GM21737 (cell line): ENCODE data around the gene CPT1B.
"Not testable (repeated sequence)": the region's sequence is repeated elsewhere in the genome, so short reads cannot be mapped to it uniquely, and the experiment has no call there.

Source experiments
- ATAC-seq: cut with Tn5 transposase; IDR thresholded peaks from one replicate; pipeline ENCODE4 v1.9.1; 2021; ENCODE audit warnings: mild to moderate bottlenecking, moderate library complexity; ENCODE audit not compliant: unreplicated experiment

Gene CPT1B

DNA sequence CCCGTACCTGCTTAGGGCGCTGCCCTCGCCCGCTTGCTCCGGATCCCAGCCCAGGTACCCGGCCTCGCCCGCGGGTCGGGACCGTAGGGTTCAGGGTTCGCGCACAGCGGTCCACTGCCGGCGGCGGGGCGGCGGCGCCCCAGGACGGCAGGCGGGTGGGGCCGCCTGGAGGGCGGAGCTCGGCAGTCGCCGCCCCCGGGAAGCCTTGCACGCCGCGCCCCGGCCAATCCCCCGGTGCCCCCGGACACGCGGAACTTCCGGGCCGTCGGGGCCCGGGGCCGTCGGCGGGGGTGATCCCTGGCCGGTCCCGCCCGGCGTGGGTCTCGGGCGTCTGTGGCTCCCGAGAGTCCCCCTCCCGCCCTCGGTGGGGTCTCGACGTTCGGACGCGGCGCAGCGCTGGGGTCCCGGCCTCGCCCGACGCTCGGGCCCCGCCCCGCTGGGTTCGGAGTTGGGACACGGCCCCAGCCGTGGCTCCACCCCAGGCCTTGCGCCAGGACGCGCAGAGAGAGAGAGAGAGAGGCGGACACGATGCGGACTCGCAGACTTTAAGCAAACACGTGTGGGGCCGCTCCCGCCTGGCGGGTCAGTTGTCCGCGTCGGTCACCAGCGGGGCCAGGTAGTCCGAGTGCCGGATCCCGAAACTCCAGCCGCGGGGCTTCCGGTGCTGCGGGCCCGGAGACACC is 48.2 kb downstream of the CPT1B start, which contains the start of gene TYMP:
Gene TYMP (minus strand): TSS at position 116 of the 683 bp plus-strand sequence. CDS start 303 bp downstream, outside the sequence.
- no peak for ATAC-seq

DNA sequence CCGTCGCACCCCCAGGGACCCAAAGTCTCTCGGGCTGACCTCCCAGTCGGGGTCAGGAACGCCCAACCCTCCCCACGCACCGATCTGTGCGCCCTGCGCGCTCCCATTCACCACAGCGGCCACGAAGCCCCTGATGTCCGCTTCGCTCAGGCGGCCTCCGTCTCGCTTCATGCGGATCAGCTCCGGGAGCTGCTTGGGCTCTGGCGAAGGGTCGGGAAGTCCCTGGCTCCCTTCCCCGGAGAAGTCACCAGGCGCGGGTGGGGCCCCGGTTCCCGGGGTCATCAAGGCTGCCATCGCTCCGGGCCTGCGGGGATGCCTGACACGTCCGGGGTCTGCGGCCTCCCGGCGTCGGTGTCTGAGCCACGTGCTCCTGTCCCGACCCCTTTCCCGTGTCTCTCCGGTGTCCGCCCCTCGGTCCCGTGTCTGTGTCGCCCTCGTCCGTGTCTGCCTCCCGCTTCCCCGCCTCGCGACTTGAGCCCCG is 48.8 kb downstream of the CPT1B start:
- ATAC-seq = no peak

GRCh38 chr22:50528682-50529415 is 49.4 kb downstream of the CPT1B start:
- ATAC-seq = no peak

DNA sequence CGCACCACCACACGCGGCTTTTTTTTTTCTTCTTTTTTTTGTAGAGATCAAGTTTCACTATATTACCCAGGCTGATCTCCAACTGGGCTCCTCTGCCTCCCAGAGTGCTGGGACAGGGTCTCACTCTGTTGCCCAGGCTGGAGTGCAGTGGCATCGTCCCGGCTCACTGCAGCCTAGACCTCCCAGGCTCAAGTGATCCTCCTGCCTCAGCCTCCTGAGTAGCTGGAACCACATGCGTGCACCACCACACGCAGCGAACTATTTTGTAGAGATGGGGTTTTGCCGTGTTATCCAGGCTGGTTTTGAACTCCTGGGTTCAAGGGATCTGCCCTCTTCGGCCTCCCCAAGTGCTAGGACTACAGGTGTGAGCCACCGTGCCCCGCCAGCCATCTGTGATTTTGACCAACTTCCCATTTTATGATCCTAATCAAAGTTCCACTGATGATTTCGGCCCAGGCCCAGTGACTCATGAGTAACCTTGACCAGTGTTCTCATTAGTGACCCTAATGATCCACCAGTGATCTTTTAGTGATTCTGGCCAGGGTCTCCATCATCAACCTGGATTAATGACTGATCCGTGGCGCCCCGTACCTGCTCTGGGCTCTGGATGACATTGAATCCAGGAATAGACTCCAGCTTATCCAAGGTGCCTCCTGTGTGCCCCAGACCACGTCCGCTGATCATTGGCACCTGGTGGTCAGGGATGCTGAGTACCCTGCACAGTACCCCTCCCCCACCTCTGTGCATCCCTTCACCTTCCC is 50.1 kb downstream of the CPT1B start:
- no peak for ATAC-seq

GRCh38 chr22:50526834-50527801 is 51.1 kb downstream of the CPT1B start:
- no peak for ATAC-seq

DNA sequence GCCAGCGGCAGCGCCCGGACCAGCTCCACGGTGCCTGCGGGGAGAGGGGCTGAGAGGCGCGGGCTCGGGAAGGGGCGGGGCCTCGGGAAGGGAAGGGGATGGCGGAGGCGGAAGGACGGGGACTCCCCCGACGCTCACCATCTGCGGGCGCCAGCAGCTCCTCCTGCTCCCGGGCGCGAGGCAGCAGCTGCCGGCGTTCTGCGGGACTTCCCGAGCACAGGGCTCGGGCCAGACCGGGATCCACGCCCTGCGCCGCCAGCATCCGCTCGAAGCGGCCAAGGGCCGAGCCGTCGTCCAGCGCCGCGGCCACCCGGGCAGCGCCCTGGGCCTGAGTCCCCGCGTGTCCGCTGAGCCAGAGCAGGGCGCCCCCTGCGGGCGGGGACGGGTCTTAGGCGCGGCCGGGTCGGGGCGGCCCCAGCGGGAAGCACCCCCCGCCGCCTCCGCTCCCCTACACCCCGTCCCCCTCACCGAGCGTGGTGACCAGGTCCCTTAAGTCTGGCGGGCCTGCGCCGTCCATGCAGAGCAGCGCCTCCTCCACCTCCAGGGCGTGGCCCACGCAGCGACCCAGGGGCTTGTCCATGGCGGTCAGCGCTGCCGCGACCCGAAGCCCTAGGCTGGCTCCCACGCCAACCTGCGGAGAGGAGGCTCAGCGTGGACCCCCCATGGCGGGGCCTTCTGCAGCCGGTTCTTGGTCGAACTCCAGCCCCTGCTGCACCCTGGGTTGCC is 52.0 kb downstream of the CPT1B start:
- peak; percentile 23 for ATAC-seq

GRCh38 chr22:50525858-50526107 is 52.4 kb downstream of the CPT1B start:
- peak; percentile 13 for ATAC-seq

DNA sequence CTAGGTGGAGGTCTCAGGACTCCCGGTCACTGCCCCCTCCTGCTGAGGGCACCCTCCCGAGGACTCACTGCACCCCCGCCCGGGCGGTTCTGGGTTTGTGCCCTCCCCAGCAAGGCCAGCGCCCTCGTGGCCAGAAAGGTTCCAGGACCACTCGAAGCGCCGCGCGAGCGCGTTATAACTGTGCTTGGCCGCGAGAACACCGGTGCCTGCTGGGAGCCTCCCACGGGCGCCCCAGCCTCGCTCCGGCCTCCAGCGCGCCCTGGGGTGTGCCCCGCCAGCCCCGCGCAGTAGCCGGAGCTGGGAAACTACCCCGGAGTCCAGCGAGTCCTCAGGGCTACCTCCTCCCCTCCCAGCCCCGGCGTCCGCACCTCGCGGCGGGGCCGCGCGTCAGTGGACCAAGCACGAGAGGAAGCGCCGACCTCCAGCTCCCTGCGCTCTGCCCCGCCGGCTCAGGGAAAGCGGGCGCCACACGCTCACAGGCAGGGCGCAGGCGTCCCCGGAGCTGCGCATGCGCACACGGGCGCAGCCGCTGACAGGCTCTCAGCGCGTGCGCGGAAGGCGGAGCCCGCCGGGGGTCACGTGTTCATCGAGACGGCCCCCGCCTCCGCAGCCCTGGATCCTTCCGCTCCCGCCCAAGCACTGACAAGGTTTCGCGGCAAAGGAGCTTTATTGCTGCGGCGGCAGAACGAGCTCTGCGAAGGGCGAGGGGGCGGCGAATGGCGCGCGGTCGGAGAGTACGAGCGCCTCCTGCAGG is 52.9 kb downstream of the CPT1B start, which contains the start of gene SCO2:
Gene SCO2 (minus strand): TSS at position 495 of the 754 bp plus-strand sequence. CDS start 1,187 bp downstream, outside the sequence.
- ATAC-seq = peak; percentile 29

GRCh38 chr22:50524676-50525103 is 53.5 kb downstream of the CPT1B start:
- ATAC-seq = no peak

DNA sequence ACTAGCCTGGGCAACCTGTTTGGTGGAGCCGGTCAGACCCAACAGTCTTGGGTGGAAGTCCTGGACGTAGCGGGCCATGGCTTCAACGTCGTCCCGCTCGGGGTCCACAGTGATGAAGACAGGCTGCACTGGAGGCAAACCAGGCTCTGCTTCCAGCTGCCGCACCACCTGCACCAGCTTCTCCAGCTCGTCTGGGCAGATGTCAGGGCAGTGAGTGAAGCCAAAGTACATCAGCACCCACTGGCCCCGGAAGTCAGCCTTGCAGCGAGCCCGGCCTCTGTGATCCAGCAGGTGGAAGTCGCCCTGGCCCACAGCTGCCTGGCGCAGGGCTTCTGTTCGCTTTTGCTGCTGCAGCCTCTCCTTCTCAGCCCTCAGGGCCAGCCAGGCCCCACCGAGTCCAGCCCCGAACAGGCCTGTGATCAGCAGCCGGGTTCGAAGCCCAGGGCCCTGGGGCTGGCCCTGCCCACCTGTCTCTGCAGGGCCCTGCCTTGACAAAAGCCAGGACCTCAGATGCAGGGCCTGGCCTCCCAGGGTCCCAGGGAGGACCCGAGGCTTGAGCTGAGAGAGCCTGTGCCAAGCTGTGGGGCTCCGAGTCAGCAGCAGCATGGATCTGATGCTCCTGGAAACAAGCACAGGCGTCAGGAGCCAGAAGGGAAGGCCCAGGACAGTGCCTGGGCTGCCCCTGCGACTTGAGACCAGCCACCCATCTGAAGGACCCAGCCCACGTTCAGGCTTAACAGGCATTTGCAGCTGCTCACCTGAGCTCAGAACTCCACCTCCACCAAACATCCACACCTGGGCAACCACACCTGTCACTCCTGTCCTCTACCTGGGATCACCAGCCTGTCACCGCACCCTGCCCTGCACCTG is 54.2 kb downstream of the CPT1B start:
- no peak for ATAC-seq

DNA sequence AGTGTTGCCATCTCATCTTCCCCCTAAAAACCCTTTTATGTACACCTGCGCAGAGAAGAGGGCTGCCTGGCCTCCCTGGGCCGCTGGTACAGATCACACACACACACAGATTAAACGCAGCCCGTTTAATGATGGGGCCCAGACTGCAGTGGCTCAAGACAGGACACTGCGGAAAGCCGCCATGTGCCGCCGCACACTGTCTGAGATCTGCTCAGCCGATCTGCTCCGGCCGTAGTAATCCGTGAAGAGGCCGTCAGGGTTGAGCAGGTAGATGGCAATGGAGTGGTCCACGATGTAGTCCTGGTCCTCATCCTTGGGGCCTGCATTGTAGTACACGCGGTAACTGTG is 54.8 kb downstream of the CPT1B start:
- ATAC-seq = no peak

DNA sequence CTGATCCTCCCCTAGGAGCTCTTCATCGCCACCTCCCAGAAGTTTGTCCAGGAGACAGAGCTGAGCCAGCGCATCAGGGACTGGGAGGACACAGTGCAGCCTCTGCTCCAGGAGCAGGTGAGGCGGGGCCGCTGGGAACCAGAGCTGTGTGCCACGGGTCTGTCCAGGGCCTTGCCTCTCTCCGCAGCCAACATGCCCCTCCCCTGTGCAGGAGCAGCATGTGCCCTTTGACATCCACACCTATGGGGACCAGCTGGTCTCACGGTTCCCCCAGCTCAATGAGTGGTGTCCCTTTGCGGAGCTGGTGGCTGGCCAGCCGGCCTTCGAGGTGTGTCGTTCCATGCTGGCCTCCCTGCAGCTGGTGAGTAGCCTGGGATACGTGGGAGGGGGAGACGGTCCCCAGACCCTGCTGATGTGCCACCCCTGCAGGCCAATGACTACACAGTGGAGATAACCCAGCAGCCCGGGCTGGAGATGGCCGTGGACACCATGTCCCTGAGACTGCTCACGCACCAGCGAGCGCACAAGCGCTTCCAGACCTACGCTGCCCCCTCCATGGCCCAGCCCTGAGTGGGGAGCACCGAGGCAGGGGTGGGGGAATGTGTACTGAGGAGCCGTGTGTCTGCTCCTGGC is 55.3 kb downstream of the CPT1B start:
- ATAC-seq = no peak

DNA sequence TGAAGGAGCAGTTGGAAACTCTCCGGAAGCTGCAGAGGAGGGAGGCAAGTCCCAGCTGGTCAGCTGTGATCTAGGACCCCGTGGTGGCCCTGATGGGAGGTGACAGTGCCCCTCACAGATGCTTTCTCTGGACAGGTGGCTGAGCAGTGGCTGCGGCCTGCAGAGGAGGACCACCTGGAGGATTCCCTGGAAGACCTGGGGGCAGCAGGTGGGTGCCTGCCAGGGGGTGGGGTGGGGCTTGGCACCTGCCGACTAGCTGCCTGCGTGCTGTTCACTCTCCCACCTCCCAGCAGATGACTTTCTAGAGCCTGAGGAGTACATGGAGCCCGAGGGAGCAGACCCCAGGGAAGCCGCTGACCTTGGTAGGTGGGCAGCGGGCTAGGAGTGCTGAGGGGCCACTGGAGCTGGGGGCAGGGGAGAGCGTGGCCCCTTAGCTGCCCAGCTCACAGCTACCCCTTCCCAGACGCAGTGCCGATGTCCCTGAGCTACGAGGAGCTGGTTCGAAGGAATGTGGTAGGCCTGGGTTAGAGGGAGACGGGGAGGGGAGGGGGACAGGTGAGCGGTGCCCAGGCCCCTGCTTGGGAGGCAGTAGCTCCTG is 55.9 kb downstream of the CPT1B start:
- no peak for ATAC-seq

GRCh38 chr22:50521710-50522109 is 56.5 kb downstream of the CPT1B start:
- ATAC-seq = no peak

- no peak for ATAC-seq
Measured at GRCh38 chr22:50520826-50521453, 57.3 kb downstream of the CPT1B start.

- not testable (repeated sequence) for ATAC-seq
Measured at GRCh38 chr22:50520184-50520583, 58.0 kb downstream of the CPT1B start.

- ATAC-seq = no peak
Measured at GRCh38 chr22:50519151-50519550, 59.1 kb downstream of the CPT1B start.
